HG03280 (cell line): Measurements from ENCODE around the gene PRCD.
A peak's percentile ranks its signal among the peaks of the same experiment; 100 is the strongest.
"Not testable (repeated sequence)": the region's sequence is repeated elsewhere in the genome, so short reads cannot be mapped to it uniquely, and the experiment has no call there.

Experiments
- ATAC-seq: cut with Tn5 transposase; IDR thresholded peaks from one replicate; pipeline ENCODE4 v1.9.1; 2021; ENCODE audit warnings: mild to moderate bottlenecking, moderate library complexity; ENCODE audit not compliant: unreplicated experiment

The PRCD gene

GRCh38 chr17:76502341-76503211, 37.3 kb upstream of the PRCD start:
- no peak for ATAC-seq

- no peak for ATAC-seq
Measured at GRCh38 chr17:76504117-76504516, 35.7 kb upstream of the PRCD start.

GRCh38 chr17:76506408-76507345, 33.2 kb upstream of the PRCD start:
- no peak for ATAC-seq

- ATAC-seq = not testable (repeated sequence)
Measured at GRCh38 chr17:76508472-76509063, 31.3 kb upstream of the PRCD start.

- no peak for ATAC-seq
Measured at GRCh38 chr17:76510831-76511244, 29.0 kb upstream of the PRCD start.

- ATAC-seq = no peak
Measured at GRCh38 chr17:76511668-76512365, 28.0 kb upstream of the PRCD start.

- no peak for ATAC-seq
Measured at GRCh38 chr17:76512366-76513305, 27.2 kb upstream of the PRCD start.

- no peak for ATAC-seq
Measured at GRCh38 chr17:76513306-76513692, 26.5 kb upstream of the PRCD start.

- not testable (repeated sequence) for ATAC-seq
Measured at GRCh38 chr17:76514355-76514754, 25.5 kb upstream of the PRCD start.

GRCh38 chr17:76515274-76515949, 24.4 kb upstream of the PRCD start:
- ATAC-seq = peak; percentile 54

GRCh38 chr17:76517638-76518038, 22.2 kb upstream of the PRCD start:
- no peak for ATAC-seq

- ATAC-seq = no peak
Measured at GRCh38 chr17:76519048-76519966, 20.5 kb upstream of the PRCD start.

GRCh38 chr17:76521262-76521661, 18.6 kb upstream of the PRCD start:
- ATAC-seq = no peak

- ATAC-seq = not testable (repeated sequence)
Measured at GRCh38 chr17:76521683-76522082, 18.2 kb upstream of the PRCD start.

GRCh38 chr17:76523084-76524037, 16.5 kb upstream of the PRCD start:
- no peak for ATAC-seq

GRCh38 chr17:76524598-76525512, 15.0 kb upstream of the PRCD start:
- ATAC-seq = no peak
